ENCODE data around the gene CCDC178.

The CCDC178 gene

GRCh38 chr18:32909798-32910561 is 530.5 kb downstream of the CCDC178 start:
- DNase-seq, result no peak

- DNase-seq, result no peak
Measured at GRCh38 chr18:32908424-32908805, 532.1 kb downstream of the CCDC178 start.

GRCh38 chr18:32907648-32908423 is 532.7 kb downstream of the CCDC178 start:
- no peak for DNase-seq

GRCh38 chr18:32907311-32907585 is 533.3 kb downstream of the CCDC178 start:
- DNase-seq, result no peak

GRCh38 chr18:32906506-32907310 is 533.8 kb downstream of the CCDC178 start:
- DNase-seq, result no peak

- DNase-seq, result no peak
Measured at GRCh38 chr18:32905651-32906050, 534.9 kb downstream of the CCDC178 start.

- DNase-seq, result no peak
Measured at GRCh38 chr18:32902568-32903330, 537.8 kb downstream of the CCDC178 start.

- no peak for DNase-seq
Measured at GRCh38 chr18:32899819-32900218, 540.7 kb downstream of the CCDC178 start.

DNA sequence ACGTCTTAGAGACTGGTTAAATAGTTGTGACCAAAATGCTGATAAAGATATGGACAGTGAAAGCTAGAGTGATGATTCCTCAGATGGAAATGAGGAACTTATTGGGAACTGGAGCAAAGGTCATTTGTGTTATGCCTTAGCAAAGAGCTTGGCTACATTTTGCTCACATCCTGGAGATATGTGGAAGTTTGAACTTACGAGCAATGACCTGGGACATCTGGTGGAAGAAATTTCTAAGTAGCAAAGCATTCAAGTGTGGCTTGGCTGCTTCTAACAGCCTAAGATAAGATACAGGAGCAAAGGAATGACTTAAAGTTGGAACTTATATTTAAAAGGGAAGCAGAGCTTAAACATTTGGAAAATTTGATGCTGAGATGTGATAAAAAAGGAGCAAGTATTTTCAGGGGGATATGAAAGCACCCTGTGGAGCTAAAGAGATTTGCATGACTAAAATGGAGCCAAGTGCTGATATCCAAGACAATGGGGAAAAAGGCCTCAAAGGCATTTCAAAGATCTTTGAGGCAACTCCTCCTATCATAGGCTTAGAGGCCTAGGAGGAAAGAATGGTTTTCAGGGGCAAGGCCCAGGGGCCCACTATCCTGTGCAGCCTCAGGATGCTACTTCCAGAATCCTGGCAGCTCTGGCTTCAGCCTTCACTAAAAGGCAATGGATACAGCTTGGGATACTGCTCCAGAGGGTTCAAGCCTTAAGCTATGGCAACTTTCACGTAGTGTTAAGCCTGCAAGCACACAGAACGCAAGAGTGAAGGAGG is 543.6 kb downstream of the CCDC178 start:
- DNase-seq, result no peak

GRCh38 chr18:32893915-32894314 is 546.6 kb downstream of the CCDC178 start:
- DNase-seq, result no peak

DNA sequence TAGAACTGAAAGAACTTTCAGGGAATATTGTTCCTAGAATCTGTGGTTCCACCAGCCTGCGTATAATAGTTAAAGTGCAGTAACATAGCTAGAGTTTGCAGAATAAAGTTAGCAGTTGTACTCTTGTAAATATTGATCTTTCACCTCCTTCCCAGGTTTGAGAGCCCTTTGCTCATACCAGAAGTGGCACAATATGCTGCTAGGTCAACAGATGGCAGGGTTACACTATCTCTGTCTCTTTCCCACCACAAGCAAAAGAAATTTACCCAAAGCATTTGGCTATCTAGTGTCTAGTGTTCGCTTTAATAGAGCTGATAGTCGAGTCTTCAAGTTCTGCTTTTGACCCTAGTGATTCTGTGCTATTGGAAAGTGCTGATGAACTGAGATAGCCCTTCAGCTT is 548.7 kb downstream of the CCDC178 start:
- no peak for DNase-seq

DNA sequence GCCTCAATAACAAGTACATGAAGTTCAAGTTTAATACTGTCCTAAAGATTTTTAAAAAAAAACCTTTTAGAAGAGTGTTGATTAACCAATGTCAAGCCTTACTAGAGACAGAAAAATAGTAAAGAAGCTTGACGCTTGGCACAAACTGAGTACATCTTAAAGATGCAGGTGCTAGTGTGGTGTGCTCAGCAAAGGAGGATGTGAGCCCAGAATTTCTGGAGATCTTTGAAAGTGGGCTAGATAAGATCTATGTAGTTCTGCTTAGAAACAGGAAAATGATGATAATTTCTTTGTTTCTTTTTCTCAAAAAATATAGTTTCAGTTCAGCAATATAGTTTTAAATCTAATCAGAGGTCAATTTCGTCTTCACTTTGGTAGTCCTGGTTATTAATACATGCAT is 549.4 kb downstream of the CCDC178 start:
- no peak for DNase-seq

DNA sequence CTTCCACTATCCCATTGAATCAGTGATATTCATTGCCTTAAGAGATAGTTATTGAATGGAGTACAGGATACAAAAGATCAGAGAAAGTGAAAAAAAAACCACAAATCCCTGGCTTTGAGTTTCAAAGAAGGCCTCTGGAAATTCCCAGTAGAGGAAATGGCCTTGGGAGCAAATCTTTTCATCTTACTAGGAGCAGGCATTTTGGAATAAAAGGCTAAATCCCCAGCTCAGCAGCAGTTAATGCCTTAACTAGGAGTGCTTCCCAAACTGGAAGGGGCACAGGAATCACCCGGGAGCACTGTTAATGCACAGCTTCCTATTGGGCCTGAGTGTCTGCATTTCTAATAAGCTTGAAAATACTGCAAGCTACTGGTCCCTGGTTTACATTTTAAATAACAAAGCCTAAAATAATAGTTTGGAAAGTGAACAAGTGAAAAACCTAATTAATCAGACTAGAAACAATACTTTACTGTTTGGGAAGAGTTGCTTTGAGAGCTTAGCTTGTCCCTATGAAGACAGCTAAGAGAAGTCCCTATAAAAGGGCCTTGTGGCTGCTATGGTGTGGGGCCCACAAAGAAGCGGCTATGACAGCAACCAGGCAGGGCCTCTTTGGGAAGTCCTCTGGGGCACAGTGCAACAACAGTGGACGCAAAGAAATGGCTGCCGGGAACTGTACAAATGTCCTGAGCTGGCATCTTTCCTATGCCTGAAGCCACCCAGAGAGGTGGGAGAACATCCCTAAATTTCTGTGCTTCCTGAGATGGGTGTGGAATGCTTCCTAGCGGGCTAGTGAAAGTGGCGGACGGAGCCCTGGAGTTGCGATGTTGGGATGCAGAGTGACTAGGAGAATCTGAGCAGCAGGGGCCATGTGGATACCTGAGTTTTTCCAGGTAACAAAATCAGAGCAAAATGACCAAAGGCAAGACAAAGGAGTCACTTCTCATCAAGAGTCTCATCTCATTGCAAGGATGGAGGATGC is 550.6 kb downstream of the CCDC178 start:
- no peak for DNase-seq

DNA sequence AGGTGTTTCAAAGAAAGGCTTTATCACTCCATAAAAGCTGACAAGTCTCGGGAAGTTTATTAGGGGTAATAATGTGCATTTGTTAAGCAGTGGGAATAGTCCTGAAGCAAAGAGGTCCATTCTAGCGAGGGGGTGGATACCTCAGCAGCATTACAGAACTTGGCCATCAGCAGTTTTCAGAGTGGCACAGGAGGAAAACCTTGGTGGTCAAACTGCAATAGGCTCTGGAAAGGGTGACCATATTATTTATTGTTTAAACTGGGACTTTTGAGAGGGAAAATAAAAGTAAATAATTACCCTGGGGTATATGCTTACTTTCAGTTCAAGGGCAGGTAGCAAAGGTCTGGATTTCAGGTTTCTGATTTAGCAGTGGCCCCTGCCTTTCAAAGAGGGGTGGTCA is 552.2 kb downstream of the CCDC178 start:
- no peak for DNase-seq
